Testis (tissue), 3 donors: ENCODE measurements around the gene ZNF213. TPM values are rescaled to one million over a fixed set of nuclear protein-coding genes. Genes with fewer than 3 reads are reported as not detected.

Experiments used
- DNase-seq: peaks from one replicate; pipeline ENCODE4 v3.0.0-alpha.2; 2019
- H3K27ac ChIP-seq, 2 donors: fragments of 200-600 bp; sonication (generic); one replicate each; pipeline ENCODE4 v1.5.1; 2019
- H3K27me3 ChIP-seq: fragments of 200-600 bp; sonication (generic); one replicate; pipeline ENCODE4 v1.5.1; 2019
- H3K36me3 ChIP-seq: fragments of 200-600 bp; sonication (generic); one replicate; pipeline ENCODE4 v1.5.1; 2017; ENCODE audit warnings: low read depth; ENCODE audit errors: missing control alignments
- H3K4me1 ChIP-seq: fragments of 200-600 bp; sonication (generic); one replicate; pipeline ENCODE4 v1.5.1; 2019
- H3K4me3 ChIP-seq, 2 donors: fragments of 200-600 bp; sonication (generic); one replicate each; pipeline ENCODE4 v1.5.1; 2017 to 2019
- H3K9me3 ChIP-seq: fragments of 200-600 bp; sonication (generic); one replicate; pipeline ENCODE4 v1.5.1; 2017
- CTCF ChIP-seq, 3 experiments: fragments of 450-650 bp in 2 of 3; fragments of 200-600 bp in 1 of 3; sonication (generic) in 1 of 3; IDR thresholded peaks; one replicate each; pipeline ENCODE4 v1.5.1; 2016 to 2019; ENCODE audit warnings: antibody characterized with exemption in 3 of 3, mild to moderate bottlenecking in 2 of 3, moderate library complexity in 1 of 3
- POLR2A ChIP-seq: fragments of 450-650 bp; IDR thresholded peaks from one replicate; pipeline ENCODE4 v1.6.1; 2017; ENCODE audit warnings: antibody characterized with exemption, mild to moderate bottlenecking, moderate library complexity
- WGBS, 2 donors: methylation state at CpG; one replicate each; pipeline ENCODE4 v1.1.5; 2018; 5-methylcytosine and 5-hydroxymethylcytosine counted together
- intact Hi-C: fragments of 100-400 bp; cut with DNase I; formaldehyde crosslinking; loops from one replicate; pipeline ENCODE4 v1.15.1; 2023; ENCODE audit warnings: low total_unique reads
- polyA plus RNA-seq: library from polyadenylated mRNA; stranded (reverse); fragments of 350-450 nt; fragmentation: Illumina TruSeq; extraction: RNeasy Lipid Tissue Mini Kit (QIAGEN cat#74804); gene quantifications from one replicate; pipeline ENCODE4 v1.2.3, GENCODE V29; 2014; ENCODE audit warnings: low read depth, low replicate concordance; ENCODE audit not compliant: insufficient read depth
- total RNA-seq, 2 donors: library from RNA; depleted of rRNA; stranded (reverse); fragments of >200 nt; gene quantifications; one replicate each; pipeline ENCODE4 v1.2.3, GENCODE V29; 2016

The ZNF213 gene
- total and polyA plus RNA-seq, 3 donors from 2014 or later, result 43.1 to 57.3 (median 46.8) TPM

GRCh38 chr16:3088450-3088849 is 46.4 kb upstream of the ZNF213 start:
- WGBS, 2 donors, result 27 to 39% methylated on average over 7 of the region's 7 CpGs
- no peak for DNase-seq
- H3K9me3 ChIP-seq, result no peaks in the 10 kb centered on the region

GRCh38 chr16:3088925-3089716 is 45.7 kb upstream of the ZNF213 start:
- peaks cover 20% of the 10 kb centered on the region for H3K4me1 ChIP-seq
- H3K27ac ChIP-seq, result no peak overlapping the region
- no peaks in the 10 kb centered on the region for H3K9me3 ChIP-seq
- H3K27me3 ChIP-seq, result no peaks in the 10 kb centered on the region
- H3K4me3 ChIP-seq, result peak overlapping the region; percentile 15 to 43
- TF ChIP-seq CTCF (IDR thresholded peaks at IDR 0.05), result no peak
- TF ChIP-seq POLR2A, result no peak
- 79 to 85% methylated on average over 27 to 37 of the region's 71 CpGs for WGBS, 2 donors
- DNase-seq, result no peak
- intact Hi-C loops, result no loop called here
- H3K36me3 ChIP-seq, result no peaks in the 10 kb centered on the region

More at GRCh38 chr16:3088450-3088849, 46.4 kb upstream of the ZNF213 start:
- Histone ChIP-seq H3K4me3 (no peak overlapping the region), H3K36me3 (no peaks in the 10 kb centered on the region), H3K27me3 (no peaks in the 10 kb centered on the region), H3K4me1 (peaks cover 20% of the 10 kb centered on the region), H3K27ac (no peak overlapping the region)
- TF ChIP-seq CTCF (IDR thresholded peaks at IDR 0.05) (no peak), POLR2A (no peak)
- intact Hi-C loops, result no loop called here

- no peak for DNase-seq
- Histone ChIP-seq H3K27me3 (no peaks in the 10 kb centered on the region), H3K4me3 (peak overlapping the region; percentile 15 to 43), H3K36me3 (no peaks in the 10 kb centered on the region), H3K27ac (no peak overlapping the region), H3K4me1 (peaks cover 20% of the 10 kb centered on the region), H3K9me3 (no peaks in the 10 kb centered on the region)
- 65 to 81% methylated on average over 47 to 77 of the region's 81 CpGs for WGBS, 2 donors
- TF ChIP-seq CTCF (IDR thresholded peaks at IDR 0.05) (no peak), POLR2A (no peak)
- intact Hi-C loops, result no loop called here
Measured at GRCh38 chr16:3089717-3090592, 44.9 kb upstream of the ZNF213 start.

GRCh38 chr16:3091551-3091950 is 43.3 kb upstream of the ZNF213 start:
- Histone ChIP-seq H3K4me3 (no peak overlapping the region), H3K27me3 (no peaks in the 10 kb centered on the region), H3K9me3 (no peaks in the 10 kb centered on the region), H3K36me3 (no peaks in the 10 kb centered on the region), H3K27ac (no peak overlapping the region), H3K4me1 (peaks cover 14% of the 10 kb centered on the region)
- 93% methylated on average over 5 to 8 of the region's 8 CpGs for WGBS, 2 donors
- DNase-seq, result no peak
- intact Hi-C loops, result no loop called here
- TF ChIP-seq POLR2A (no peak), CTCF (IDR thresholded peaks at IDR 0.05) (no peak)
